Parathyroid adenoma (tissue), 2 donors: ENCODE results near the gene TBL1XR1.

ENCODE experiments used
- H2AFZ ChIP-seq: fragments of 300-600 bp; sonication (generic); one replicate; pipeline ENCODE4 v1.7.0; 2017; ENCODE audit warnings: antibody characterized with exemption, mild to moderate bottlenecking
- H3K27ac ChIP-seq: fragments of 300-600 bp; sonication (generic); one replicate; pipeline ENCODE4 v1.7.0; 2017
- H3K27me3 ChIP-seq: fragments of 300-600 bp; sonication (generic); one replicate; pipeline ENCODE4 v1.7.0; 2017; ENCODE audit warnings: low read length; ENCODE audit not compliant: control insufficient read depth, insufficient read depth
- H3K36me3 ChIP-seq: fragments of 300-600 bp; sonication (generic); one replicate; pipeline ENCODE4 v1.7.0; 2017; ENCODE audit warnings: low read length; ENCODE audit not compliant: control insufficient read depth, insufficient read depth
- H3K4me1 ChIP-seq: fragments of 300-600 bp; sonication (generic); one replicate; pipeline ENCODE4 v1.7.0; 2017; ENCODE audit warnings: control low read depth
- H3K4me2 ChIP-seq: fragments of 300-600 bp; sonication (generic); one replicate; pipeline ENCODE4 v1.7.0; 2017; ENCODE audit warnings: low read length
- H3K4me3 ChIP-seq: fragments of 300-600 bp; sonication (generic); one replicate; pipeline ENCODE4 v1.7.0; 2017; ENCODE audit warnings: low read depth, low read length
- H3K79me2 ChIP-seq: fragments of 300-600 bp; sonication (generic); one replicate; pipeline ENCODE4 v1.7.0; 2017; ENCODE audit warnings: control low read depth
- H3K9ac ChIP-seq: fragments of 300-600 bp; sonication (generic); one replicate; pipeline ENCODE4 v1.7.0; 2017; ENCODE audit warnings: mild to moderate bottlenecking
- H3K9me3 ChIP-seq: fragments of 300-600 bp; sonication (generic); one replicate; pipeline ENCODE4 v1.7.0; 2017; ENCODE audit warnings: low read length; ENCODE audit not compliant: control insufficient read depth
- TF ChIP-seq, protein P1 (sequence below): fragments of 300-600 bp; sonication (generic); IDR thresholded peaks from one replicate; pipeline ENCODE4 v1.7.0; 2017; ENCODE audit warnings: antibody characterized with exemption, mild to moderate bottlenecking
- donor health status: primary hyperparathyroidism.

TBL1XR1 gene

DNA sequence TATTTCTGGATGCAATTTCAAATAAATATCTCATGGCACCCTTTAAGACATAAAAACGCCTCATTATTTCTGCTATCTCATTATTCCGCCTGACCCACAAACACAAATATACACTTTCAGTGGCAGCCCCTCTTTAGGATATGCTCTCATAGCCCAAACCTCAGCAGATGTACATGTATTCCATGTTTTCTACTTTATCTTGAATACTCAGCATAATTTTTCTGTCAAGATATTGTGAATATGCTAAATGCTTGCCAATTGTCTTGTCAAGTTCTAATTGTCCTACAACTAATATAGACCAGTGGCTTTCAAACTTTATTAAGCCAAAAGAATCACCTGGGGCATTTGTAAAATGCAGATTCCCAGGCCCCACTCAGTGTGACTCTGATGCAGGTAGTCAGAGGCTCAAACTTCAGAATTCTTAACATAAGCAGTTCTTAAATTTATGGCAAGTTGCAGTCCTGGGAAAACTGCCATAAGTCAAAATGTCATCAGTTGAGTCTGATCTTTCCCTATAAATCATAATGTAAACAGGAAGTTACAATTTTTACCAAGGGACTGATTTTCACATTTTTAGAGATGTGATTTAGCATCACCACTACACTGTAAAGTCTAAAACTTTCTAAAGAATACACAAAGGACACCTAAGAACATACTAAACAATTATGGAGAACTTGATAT lies 135.1 kb downstream of the TBL1XR1 start:
- Histone ChIP-seq H3K36me3 (no peaks in the 10 kb centered on the region), H3K9me3 (no peaks in the 10 kb centered on the region), H3K79me2 (peaks cover 21% of the 10 kb centered on the region), H3K4me3 (no peak overlapping the region), H3K27me3 (no peaks in the 10 kb centered on the region), H2AFZ (no peak overlapping the region), H3K27ac (no peak overlapping the region), H3K9ac (no peak overlapping the region), H3K4me2 (no peak overlapping the region), H3K4me1 (peaks cover 3% of the 10 kb centered on the region)
- TF ChIP-seq, protein P1, sequence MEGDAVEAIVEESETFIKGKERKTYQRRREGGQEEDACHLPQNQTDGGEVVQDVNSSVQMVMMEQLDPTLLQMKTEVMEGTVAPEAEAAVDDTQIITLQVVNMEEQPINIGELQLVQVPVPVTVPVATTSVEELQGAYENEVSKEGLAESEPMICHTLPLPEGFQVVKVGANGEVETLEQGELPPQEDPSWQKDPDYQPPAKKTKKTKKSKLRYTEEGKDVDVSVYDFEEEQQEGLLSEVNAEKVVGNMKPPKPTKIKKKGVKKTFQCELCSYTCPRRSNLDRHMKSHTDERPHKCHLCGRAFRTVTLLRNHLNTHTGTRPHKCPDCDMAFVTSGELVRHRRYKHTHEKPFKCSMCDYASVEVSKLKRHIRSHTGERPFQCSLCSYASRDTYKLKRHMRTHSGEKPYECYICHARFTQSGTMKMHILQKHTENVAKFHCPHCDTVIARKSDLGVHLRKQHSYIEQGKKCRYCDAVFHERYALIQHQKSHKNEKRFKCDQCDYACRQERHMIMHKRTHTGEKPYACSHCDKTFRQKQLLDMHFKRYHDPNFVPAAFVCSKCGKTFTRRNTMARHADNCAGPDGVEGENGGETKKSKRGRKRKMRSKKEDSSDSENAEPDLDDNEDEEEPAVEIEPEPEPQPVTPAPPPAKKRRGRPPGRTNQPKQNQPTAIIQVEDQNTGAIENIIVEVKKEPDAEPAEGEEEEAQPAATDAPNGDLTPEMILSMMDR = no peak

DNA sequence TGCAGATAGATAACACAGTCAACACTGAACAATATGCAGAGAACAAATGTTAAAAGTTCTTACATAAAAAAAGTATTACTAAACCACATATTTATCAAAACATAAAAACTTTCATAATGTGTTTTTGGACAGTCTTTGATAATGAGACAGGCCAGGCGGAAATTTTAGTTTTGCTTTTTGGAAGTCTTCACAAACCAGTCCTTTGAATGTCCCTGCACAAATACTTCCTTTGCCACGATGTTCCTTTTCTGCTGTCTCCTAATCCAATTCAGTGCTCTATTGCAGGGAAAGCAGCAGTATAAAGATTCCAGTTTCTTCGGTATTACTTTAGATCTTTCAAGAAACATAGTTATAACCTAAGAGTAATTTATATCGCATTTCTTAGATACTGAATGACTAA lies 135.9 kb downstream of the TBL1XR1 start:
- Histone ChIP-seq H3K27ac (no peak overlapping the region), H3K9me3 (no peaks in the 10 kb centered on the region), H3K4me3 (no peak overlapping the region), H3K9ac (no peak overlapping the region), H3K4me2 (no peak overlapping the region), H3K27me3 (no peaks in the 10 kb centered on the region), H2AFZ (no peak overlapping the region), H3K4me1 (peaks cover under 1% of the 10 kb centered on the region), H3K79me2 (peaks cover 13% of the 10 kb centered on the region), H3K36me3 (no peaks in the 10 kb centered on the region)
- TF ChIP-seq, protein P1 = no peak

DNA sequence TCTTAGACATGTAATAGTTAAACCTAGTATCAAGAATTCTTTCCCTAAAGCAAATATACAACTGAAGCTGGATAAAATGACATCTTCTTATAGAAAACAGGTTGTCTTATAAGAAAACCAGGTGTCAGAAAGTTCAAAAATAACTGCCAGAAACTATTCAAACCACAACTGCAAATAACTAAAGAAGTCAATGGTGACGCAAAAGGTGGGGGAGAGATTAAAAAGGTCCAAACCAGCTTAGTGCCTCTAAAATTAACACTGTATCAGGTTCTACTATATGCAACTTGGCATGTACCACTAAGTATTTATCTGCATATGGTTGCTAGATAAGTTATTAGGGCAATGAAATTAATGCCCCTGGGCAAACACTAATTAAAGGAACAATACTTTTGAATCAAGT lies 136.8 kb downstream of the TBL1XR1 start:
- no peaks in the 10 kb centered on the region for H3K4me1 ChIP-seq
- no peak overlapping the region for H3K4me3 ChIP-seq
- H3K36me3 ChIP-seq = no peaks in the 10 kb centered on the region
- no peak overlapping the region for H3K4me2 ChIP-seq
- no peaks in the 10 kb centered on the region for H3K27me3 ChIP-seq
- H3K79me2 ChIP-seq = peaks cover 10% of the 10 kb centered on the region
- no peak overlapping the region for H3K9ac ChIP-seq
- TF ChIP-seq, protein P1 = no peak
- no peak overlapping the region for H2AFZ ChIP-seq
- H3K27ac ChIP-seq = no peak overlapping the region
- no peaks in the 10 kb centered on the region for H3K9me3 ChIP-seq

DNA sequence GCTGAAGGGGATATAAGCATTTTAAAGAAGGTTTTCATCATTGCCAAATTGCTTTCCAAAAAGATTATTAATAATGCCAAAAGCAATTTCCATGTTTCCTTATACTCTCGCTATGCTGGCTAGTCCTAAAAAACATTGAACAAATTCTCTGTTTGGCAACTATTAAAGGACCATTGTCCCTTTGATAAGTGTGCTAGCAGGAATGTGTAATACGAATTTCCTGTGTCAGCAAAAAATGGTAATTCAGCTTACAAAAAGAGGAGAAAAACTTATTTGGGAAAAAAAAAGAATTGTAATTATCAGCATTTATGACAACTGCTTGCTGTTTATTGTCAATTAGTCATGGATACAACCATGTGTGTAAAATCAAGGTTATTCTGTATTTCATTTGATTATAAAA lies 138.6 kb downstream of the TBL1XR1 start:
- H3K27ac ChIP-seq = no peak overlapping the region
- no peak overlapping the region for H3K4me2 ChIP-seq
- H3K4me1 ChIP-seq = no peaks in the 10 kb centered on the region
- H3K79me2 ChIP-seq = peaks cover 10% of the 10 kb centered on the region
- no peak overlapping the region for H3K9ac ChIP-seq
- H3K27me3 ChIP-seq = no peaks in the 10 kb centered on the region
- TF ChIP-seq, protein P1 = no peak
- H3K36me3 ChIP-seq = no peaks in the 10 kb centered on the region
- no peak overlapping the region for H2AFZ ChIP-seq
- no peak overlapping the region for H3K4me3 ChIP-seq
- H3K9me3 ChIP-seq = no peaks in the 10 kb centered on the region

DNA sequence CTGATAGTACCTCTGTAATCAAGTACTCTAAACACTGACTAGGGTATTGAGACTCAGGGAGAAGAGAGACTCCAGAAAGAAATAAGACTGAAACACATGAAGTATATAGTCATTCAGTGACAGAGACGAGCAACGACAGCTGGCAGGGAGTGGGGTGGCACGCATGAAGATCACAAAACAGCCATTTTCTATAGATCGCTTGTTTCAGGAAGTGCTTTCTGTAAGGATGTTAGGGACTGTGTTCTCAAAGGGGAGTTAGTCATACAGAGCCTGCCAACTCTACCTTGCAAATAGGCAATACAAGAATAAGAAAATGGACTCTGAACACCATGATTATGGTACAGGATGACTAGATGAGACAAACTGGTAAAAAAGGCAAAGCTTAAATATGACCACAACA lies 139.5 kb downstream of the TBL1XR1 start:
- Histone ChIP-seq H3K4me1 (no peaks in the 10 kb centered on the region), H3K9ac (no peak overlapping the region), H3K36me3 (no peaks in the 10 kb centered on the region), H3K27ac (no peak overlapping the region), H3K4me3 (no peak overlapping the region), H3K79me2 (peaks cover 10% of the 10 kb centered on the region), H3K4me2 (no peak overlapping the region), H3K27me3 (no peaks in the 10 kb centered on the region), H2AFZ (no peak overlapping the region), H3K9me3 (no peaks in the 10 kb centered on the region)
- TF ChIP-seq, protein P1 = no peak
